Activated naive CD8-positive, alpha-beta T cell treated with anti-CD3 and anti-CD28 coated beads, Interleukin-2, amount 50 U/mL, for 24 hours (primary cell): ENCODE results near the gene MRGPRD.
A peak's percentile ranks its signal among the peaks of the same experiment; 100 is the strongest.

Experiments
- ATAC-seq: fragments of 150-1000 bp; cut with Tn5 transposase; one replicate; pipeline ENCODE4 v1.10.0; 2021
- DNase-seq: peaks from one replicate; pipeline ENCODE4 v3.0.0; 2021
- H3K27ac Mint-ChIP-seq: one replicate; pipeline ENCODE4 v1.8.0; 2021; ENCODE audit warnings: mild to moderate bottlenecking, mixed read lengths
- H3K27me3 Mint-ChIP-seq: one replicate; pipeline ENCODE4 v1.8.0; 2021; ENCODE audit warnings: mixed read lengths
- H3K36me3 Mint-ChIP-seq: one replicate; pipeline ENCODE4 v1.8.0; 2021; ENCODE audit warnings: low read depth, mixed read lengths
- H3K4me1 Mint-ChIP-seq: one replicate; pipeline ENCODE4 v1.8.0; 2021; ENCODE audit warnings: mixed read lengths
- H3K4me3 Mint-ChIP-seq: one replicate; pipeline ENCODE4 v1.8.0; 2021; ENCODE audit warnings: mild to moderate bottlenecking, moderate library complexity, mixed read lengths
- H3K9me3 Mint-ChIP-seq: one replicate; pipeline ENCODE4 v1.8.0; 2021; ENCODE audit warnings: mixed read lengths

The MRGPRD gene

DNA sequence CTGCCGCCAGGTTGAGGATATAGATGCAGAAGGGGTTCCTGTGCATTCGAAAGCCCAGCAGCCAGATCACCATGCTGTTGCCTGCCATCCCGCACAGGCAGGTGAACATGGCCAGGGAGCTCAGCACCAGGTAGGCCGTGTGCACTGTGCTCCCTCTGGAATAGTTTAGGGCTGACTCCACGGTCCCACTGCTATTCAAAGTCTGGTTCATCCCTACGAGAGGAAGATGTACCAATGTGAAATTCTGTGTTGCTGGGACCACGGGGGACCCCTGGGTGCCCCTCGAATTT lies at the start of gene MRGPRD:
TSS of gene MRGPRD (minus strand) at position 211 of the 290 bp plus-strand sequence. CDS start at position 211, 0 bp downstream.
- DNase-seq (no peak), ATAC-seq (no peak)
- Mint-ChIP-seq H3K36me3 (no peaks in the 10 kb centered on the region), H3K27me3 (peaks cover 7% of the 10 kb centered on the region), H3K4me3 (no peak within 1 kb of the TSS), H3K9me3 (no peaks in the 10 kb centered on the region), H3K27ac (no peak within 1 kb of the TSS), H3K4me1 (no peaks in the 10 kb centered on the region)

DNA sequence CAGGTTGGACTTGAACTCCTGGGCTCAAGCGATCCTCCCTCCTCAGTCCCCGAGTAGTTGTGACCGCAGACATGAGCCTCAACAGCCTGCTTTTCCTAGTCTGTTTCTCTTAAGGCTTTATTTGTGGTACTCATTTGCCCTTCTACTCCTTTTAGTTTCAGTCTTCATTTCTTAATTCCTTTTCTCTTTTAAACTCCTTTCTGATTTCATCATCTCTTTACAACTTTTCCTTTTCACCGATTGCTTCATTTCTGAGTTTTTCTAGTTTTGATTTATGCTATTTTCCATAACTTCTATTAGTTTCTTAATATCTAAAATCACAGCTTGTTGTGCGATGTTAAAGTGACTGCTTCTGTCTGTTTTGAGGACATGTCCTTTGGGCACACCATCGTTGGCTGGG lies 49.5 kb upstream of the MRGPRD start:
- Mint-ChIP-seq H3K9me3 (no peaks in the 10 kb centered on the region), H3K4me3 (no peak overlapping the region), H3K4me1 (no peaks in the 10 kb centered on the region), H3K27me3 (peaks cover 6% of the 10 kb centered on the region), H3K36me3 (no peaks in the 10 kb centered on the region), H3K27ac (no peak overlapping the region)
- no peak for ATAC-seq
- no peak for DNase-seq

DNA sequence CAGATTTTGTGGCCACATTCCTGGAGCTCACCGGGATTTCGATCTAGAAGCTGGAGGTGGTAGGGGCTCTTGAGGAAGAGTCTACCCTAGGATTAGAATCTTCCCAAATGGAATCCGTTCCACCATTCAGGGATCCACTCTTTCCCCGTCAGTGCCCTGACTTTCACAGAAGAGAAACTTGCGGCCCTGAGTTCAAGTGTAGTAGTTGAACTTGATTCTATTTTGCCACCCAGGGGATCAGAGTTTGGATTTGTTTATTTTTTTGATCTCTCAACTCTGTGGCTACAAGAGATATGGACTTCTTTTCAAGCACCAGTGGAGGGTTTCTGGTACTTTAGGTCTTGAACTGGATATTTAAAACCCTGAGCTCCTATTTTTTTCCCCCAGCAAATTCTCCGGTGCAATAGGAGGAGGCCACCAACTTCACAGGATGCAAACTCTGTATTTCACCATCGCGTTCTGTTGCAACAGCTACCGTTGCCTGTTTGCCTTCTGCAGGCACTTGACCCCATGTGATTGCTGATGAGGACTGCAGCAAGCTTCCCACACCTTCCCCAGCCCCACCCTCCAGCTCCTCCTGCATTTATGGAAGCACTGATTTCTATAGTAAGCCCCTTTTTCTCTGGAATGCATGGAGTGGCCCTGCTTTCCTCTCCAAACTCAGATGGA lies 47.1 kb upstream of the MRGPRD start:
- H3K27me3 Mint-ChIP-seq = peaks cover 3% of the 10 kb centered on the region
- H3K27ac Mint-ChIP-seq = no peak overlapping the region
- DNase-seq (no peak), ATAC-seq (no peak)
- no peaks in the 10 kb centered on the region for H3K9me3 Mint-ChIP-seq
- H3K36me3 Mint-ChIP-seq = no peaks in the 10 kb centered on the region
- H3K4me1 Mint-ChIP-seq = no peaks in the 10 kb centered on the region
- no peak overlapping the region for H3K4me3 Mint-ChIP-seq

DNA sequence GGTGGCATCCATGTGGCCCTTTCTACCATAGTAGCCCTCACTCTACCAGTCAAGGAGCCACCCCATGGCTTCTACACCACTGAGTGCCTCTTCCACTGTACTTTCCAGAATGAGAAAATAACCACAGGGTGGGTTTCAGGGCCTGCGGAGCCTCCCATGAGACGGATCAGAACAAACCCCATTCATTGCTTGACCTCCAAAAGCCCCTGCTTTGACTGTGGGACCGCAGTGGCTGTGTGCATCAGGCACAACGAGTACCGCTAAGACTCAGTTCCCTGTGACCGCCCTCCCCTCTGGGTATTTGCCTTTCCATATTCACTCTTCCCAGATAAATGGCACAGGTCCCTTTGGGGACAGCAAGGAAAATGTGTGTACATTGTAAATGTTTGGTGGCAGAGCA lies 43.7 kb upstream of the MRGPRD start:
- Mint-ChIP-seq H3K27me3 (no peaks in the 10 kb centered on the region), H3K27ac (no peak overlapping the region), H3K36me3 (no peaks in the 10 kb centered on the region), H3K9me3 (no peaks in the 10 kb centered on the region), H3K4me3 (no peak overlapping the region), H3K4me1 (no peaks in the 10 kb centered on the region)
- DNase-seq (no peak), ATAC-seq (no peak)

DNA sequence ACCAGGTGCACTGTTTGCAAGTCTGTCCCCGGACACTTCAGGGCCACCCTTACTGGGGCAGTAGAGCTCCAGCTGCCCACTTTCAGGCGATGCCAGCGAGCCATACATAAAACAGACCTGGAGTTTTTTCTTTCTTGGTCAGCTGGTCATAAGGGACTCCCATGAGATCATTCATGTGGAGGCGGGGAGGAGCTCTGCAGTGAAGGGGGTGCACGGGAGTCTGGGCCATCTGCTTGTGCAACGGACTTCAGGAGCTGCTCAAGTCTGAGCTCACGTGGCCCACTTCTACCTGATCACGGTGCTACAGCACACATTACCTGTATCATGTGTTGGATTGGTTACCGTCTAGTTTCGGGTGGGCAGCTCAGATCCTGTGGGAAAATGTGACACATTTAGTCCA lies 41.5 kb upstream of the MRGPRD start:
- Mint-ChIP-seq H3K27me3 (peaks cover 2% of the 10 kb centered on the region), H3K4me3 (no peak overlapping the region), H3K4me1 (no peaks in the 10 kb centered on the region), H3K9me3 (no peaks in the 10 kb centered on the region), H3K36me3 (no peaks in the 10 kb centered on the region), H3K27ac (no peak overlapping the region)
- DNase-seq (no peak), ATAC-seq (no peak)

GRCh38 chr11:69018924-69019323 lies 38.1 kb upstream of the MRGPRD start:
- no peaks in the 10 kb centered on the region for H3K9me3 Mint-ChIP-seq
- H3K36me3 Mint-ChIP-seq = no peaks in the 10 kb centered on the region
- H3K4me1 Mint-ChIP-seq = no peaks in the 10 kb centered on the region
- no peak for DNase-seq
- H3K4me3 Mint-ChIP-seq = no peak overlapping the region
- H3K27me3 Mint-ChIP-seq = peaks cover 9% of the 10 kb centered on the region
- ATAC-seq = no peak
- no peak overlapping the region for H3K27ac Mint-ChIP-seq

- H3K27me3 Mint-ChIP-seq = peaks cover 12% of the 10 kb centered on the region
- no peak overlapping the region for H3K27ac Mint-ChIP-seq
- no peak overlapping the region for H3K4me3 Mint-ChIP-seq
- DNase-seq = no peak
- H3K36me3 Mint-ChIP-seq = no peaks in the 10 kb centered on the region
- H3K9me3 Mint-ChIP-seq = no peaks in the 10 kb centered on the region
- ATAC-seq = no peak
- H3K4me1 Mint-ChIP-seq = no peaks in the 10 kb centered on the region
These were observed 37.2 kb upstream of the MRGPRD start for GRCh38 chr11:69017951-69018350.

DNA sequence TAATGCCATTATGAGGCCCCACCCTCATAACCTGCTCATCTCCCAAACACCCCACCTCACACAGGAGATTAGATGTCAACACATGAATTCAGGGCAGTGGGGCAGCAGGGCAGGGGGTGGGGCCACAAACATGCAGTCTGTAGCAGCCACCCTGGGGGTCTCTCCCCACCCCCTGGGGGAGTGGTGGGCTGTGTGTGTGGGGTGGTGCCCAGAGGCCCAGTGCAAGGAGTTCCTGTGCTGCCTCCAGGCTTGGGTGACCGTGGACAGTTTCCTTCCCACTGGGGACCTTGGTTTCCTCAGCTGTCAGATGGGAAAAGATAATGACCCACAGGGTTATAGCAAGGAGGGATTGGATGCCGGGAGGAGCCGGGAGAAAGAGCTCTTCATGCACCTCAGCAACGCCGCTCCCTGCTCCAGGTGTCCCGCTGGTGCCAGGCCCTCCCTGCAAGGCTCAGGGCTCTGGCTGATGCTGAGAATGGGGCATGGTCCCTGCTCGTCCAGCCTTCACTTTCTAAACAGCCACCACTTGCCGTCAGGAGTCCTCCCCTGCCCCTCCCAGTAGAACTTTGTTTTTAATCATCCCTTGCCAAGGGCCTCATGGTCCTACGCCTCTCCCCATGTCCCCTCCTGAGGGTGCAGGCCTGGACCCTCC lies 34.2 kb upstream of the MRGPRD start:
- peaks cover 2% of the 10 kb centered on the region for H3K4me1 Mint-ChIP-seq
- no peak overlapping the region for H3K27ac Mint-ChIP-seq
- H3K36me3 Mint-ChIP-seq = no peaks in the 10 kb centered on the region
- no peaks in the 10 kb centered on the region for H3K9me3 Mint-ChIP-seq
- no peak for ATAC-seq
- H3K27me3 Mint-ChIP-seq = peaks cover 27% of the 10 kb centered on the region
- H3K4me3 Mint-ChIP-seq = no peak overlapping the region
- DNase-seq = no peak

DNA sequence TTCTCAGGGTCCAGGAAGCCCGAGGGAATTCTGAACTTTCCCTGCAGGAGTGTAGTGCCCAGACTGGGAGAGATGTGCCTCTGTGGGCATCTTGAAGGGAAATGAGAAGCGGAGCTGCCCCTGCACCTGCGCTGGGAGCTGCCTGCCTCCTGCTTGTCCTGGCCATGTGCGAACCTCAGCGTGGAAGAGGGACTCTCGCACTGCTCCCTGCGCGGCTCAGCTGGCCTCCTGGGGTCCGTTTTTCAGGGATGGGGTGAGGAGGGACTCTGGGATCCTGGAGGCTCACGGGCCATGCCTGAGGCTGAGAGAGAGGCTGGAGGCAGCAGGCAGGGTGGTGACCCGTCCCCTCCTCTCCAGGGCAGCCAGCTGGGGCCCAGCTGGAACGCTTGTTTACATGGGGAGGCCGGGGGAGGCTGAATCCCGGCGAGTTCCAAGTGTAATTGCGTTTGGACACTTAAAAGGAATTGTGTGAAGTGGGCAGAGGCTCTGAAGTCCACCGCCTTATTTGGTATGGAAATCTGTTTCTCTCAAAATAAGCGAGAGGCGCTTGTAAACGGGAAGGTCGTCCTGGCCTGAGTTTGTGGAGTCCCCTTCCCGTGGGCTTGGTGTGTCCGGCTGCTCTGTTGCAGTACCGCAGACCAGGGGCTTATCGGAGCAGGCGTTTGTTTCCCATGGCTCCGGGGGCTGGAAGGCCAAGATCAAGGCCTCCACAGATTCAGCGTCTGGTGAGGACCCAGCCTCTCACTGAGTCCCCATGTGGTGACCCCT lies 33.5 kb upstream of the MRGPRD start:
- no peaks in the 10 kb centered on the region for H3K36me3 Mint-ChIP-seq
- H3K9me3 Mint-ChIP-seq = no peaks in the 10 kb centered on the region
- H3K4me1 Mint-ChIP-seq = peaks cover 2% of the 10 kb centered on the region
- H3K27ac Mint-ChIP-seq = no peak overlapping the region
- no peak overlapping the region for H3K4me3 Mint-ChIP-seq
- ATAC-seq = no peak
- peaks cover 27% of the 10 kb centered on the region for H3K27me3 Mint-ChIP-seq
- DNase-seq = no peak

DNA sequence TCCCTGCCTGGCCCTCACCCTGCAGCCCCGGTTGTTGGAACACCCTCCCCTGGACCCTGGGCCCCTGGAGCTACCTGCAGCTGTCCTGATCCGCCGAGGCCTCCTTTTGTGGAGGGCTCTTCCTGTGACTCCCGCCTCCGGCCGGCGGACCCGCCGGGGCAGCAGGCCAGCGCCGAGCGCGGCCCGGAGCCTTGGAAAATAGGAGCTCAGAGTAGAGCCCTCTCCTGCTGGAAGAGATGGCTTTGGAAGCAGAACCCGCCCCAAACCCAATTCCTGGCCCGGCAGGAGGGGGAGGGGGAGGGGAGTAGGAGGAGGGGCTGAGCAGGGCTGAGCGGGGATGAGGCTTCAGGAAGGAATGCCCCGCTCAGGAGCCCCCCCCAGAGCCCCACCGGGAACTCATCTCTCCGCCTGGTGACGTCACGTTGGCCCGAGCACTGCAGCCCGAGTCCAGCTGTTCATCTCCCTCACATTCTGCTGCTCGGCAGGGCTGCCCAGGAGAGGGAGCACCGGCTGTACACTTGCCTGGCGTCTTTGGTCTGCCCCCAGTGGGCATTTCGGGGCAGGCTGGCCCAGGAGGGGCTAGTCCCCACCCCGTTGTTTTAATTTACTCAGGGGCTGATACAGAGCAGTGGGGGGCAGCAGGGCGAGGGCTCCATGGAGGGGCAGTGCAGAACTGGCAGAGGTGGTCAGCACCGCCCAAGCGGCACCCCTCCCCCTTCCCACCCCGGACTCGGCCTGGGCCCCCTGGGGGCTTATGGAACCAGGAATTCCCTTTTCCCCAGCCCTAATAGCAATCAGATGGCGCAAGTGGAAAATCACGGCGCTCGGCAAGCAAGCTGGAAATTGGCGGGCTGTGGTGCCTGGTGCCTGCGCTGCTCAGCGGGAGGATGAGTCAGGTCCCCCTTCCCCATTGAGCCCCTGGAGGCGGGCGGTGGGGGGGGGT lies 32.5 kb upstream of the MRGPRD start, which contains the start of gene MRGPRF:
TSS of gene MRGPRF (minus strand) at position 238 of the 943 bp plus-strand sequence. CDS start 3,345 bp downstream, outside the sequence.
- Mint-ChIP-seq H3K4me3 (no peak within 1 kb of the TSS), H3K27ac (no peak within 1 kb of the TSS), H3K36me3 (no peaks in the 10 kb centered on the region), H3K9me3 (no peaks in the 10 kb centered on the region), H3K27me3 (peaks cover 30% of the 10 kb centered on the region), H3K4me1 (peaks cover 2% of the 10 kb centered on the region)
- no peak for ATAC-seq
- no peak for DNase-seq

- no peaks in the 10 kb centered on the region for H3K36me3 Mint-ChIP-seq
These were observed 31.6 kb upstream of the MRGPRD start for GRCh38 chr11:69012092-69013008.

DNA sequence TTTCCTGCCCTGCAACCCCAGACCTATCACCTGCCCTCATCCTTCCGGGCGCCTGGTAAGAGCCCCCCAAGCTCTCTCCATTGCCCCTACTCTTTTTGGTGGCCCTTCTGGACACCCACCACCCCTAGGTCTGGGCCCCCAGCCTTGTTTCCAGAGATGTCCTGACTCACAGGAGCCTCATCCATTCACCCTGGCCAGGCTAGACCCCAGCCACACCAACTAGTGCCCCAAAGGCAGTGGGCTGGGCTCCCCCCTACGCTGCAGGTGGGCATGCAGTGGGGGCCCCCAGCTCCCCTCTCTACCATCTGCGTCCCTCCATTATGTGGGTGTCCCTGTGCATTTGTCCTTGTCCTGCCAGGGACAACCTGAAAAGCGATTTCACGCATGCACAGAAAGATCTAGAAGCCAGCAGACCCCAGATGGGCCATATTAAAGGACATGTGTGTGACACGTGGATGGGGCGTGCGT lies 30.9 kb upstream of the MRGPRD start:
- Mint-ChIP-seq H3K27ac (no peak overlapping the region), H3K27me3 (peaks cover 28% of the 10 kb centered on the region), H3K4me3 (no peak overlapping the region), H3K9me3 (no peaks in the 10 kb centered on the region), H3K4me1 (peaks cover 2% of the 10 kb centered on the region), H3K36me3 (no peaks in the 10 kb centered on the region)
- DNase-seq (no peak), ATAC-seq (no peak)

More at GRCh38 chr11:69012092-69013008, 31.6 kb upstream of the MRGPRD start:
- H3K4me1 Mint-ChIP-seq = peaks cover 2% of the 10 kb centered on the region
- no peaks in the 10 kb centered on the region for H3K9me3 Mint-ChIP-seq
- H3K27ac Mint-ChIP-seq = no peak overlapping the region
- peaks cover 28% of the 10 kb centered on the region for H3K27me3 Mint-ChIP-seq
- DNase-seq (no peak), ATAC-seq (no peak)
- H3K4me3 Mint-ChIP-seq = no peak overlapping the region

DNA sequence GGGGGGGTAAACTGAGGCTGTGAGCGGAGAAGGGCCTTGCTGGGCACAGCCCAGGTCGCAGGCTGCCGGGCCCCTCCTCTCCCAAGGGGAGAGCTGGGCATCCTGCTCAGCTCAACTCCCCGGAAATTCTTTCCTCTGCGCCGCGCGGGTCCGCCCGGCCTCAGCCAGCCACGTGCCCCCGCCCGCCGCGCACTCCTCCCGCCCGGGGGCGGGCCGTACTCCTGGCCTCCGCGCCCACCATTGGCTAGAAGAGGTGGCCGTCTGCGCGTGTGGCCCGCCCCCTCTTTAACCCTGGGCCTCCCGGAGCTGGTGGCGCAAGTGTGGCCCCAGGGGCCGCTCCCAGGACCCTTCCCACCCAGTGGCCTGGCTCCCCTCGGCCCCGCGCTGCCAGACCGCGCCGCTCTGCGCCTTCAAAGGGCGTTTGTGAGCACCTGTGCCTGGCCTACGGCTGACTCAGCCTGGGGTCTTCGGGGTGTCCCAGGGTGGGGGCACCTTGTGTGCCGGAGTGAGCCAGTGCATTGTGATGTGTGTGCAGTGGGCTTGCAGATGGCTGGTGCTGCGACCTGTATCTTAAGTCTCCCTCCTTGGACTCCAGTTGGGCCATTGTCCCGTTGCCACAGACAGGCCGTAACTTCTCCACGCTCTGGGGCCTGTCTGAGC lies 30.3 kb upstream of the MRGPRD start:
- no peak overlapping the region for H3K27ac Mint-ChIP-seq
- DNase-seq (peak; percentile 54), ATAC-seq (peak; percentile 54)
- H3K4me3 Mint-ChIP-seq = no peak overlapping the region
- no peaks in the 10 kb centered on the region for H3K36me3 Mint-ChIP-seq
- no peaks in the 10 kb centered on the region for H3K9me3 Mint-ChIP-seq
- H3K4me1 Mint-ChIP-seq = peaks cover 2% of the 10 kb centered on the region
- H3K27me3 Mint-ChIP-seq = peaks cover 26% of the 10 kb centered on the region
